ENCODE measurements around the gene UGT1A4. TPM values are rescaled to one million over a fixed set of nuclear protein-coding genes. Genes with fewer than 3 reads are reported as not detected.

The UGT1A4 gene
- total RNA-seq, 4 donors from 2014 or later = 0.51 TPM; not detected in 3

- DNase-seq = no peak
- intact Hi-C loops (cut with DNase I; ENCODE audit: low total_unique reads) (no loop called here), in situ Hi-C loops (cut with MboI; ENCODE audit: low sequenced_read_pairs in 4 of 4) (no loop called here)
- no peak overlapping the region for H3K4me3 ChIP-seq
- no peaks in the 10 kb centered on the region for H3K4me1 ChIP-seq
- H3K36me3 ChIP-seq = no peaks in the 10 kb centered on the region
- no peak for ATAC-seq
- TF ChIP-seq CTCF (IDR thresholded peaks at IDR 0.05 in 4 of 5, conservative IDR thresholded peaks at IDR 0.05 in 1 of 5) (no peak), POLR2A (IDR thresholded peaks at IDR 0.05) (no peak)
- H3K9me3 ChIP-seq = no peaks in the 10 kb centered on the region
- no peaks in the 10 kb centered on the region for H3K27me3 ChIP-seq
- no peak overlapping the region for H3K27ac ChIP-seq
Observed at GRCh38 chr2:233802132-233802815, 83.7 kb downstream of the UGT1A4 start.

- no peak for ATAC-seq
- in situ Hi-C loops (cut with MboI; ENCODE audit: low sequenced_read_pairs in 4 of 4) (no loop called here), intact Hi-C loops (cut with DNase I; ENCODE audit: low total_unique reads) (no loop called here)
- no peak for TF ChIP-seq CTCF (IDR thresholded peaks at IDR 0.05 in 4 of 5, conservative IDR thresholded peaks at IDR 0.05 in 1 of 5)
- TF ChIP-seq POLR2A (IDR thresholded peaks at IDR 0.05) = no peak
- Histone ChIP-seq H3K27me3 (no peaks in the 10 kb centered on the region), H3K4me3 (no peak overlapping the region), H3K36me3 (no peaks in the 10 kb centered on the region), H3K9me3 (no peaks in the 10 kb centered on the region), H3K4me1 (no peaks in the 10 kb centered on the region), H3K27ac (no peak overlapping the region)
- no peak for DNase-seq
Observed at GRCh38 chr2:233803292-233803911, 84.9 kb downstream of the UGT1A4 start.

DNA sequence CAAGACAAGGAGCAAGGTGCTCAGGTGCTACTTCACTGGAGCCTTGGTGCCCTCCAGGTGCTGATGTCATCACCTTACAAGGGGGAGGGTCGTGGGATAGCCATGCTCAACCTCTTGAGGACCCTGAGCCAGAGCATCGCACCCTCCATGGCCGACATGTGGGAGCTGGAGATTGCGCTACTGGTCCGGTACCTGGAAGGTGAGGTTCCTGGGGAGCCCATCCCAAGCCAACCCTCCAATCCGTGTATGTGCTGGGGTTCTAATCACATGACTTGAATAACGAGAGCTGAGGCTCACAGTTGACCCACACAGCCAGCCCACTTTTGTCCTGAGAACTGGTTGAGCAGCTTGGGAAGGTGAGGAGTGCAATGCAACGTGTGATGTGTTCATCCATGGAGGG, 85.5 kb downstream of the UGT1A4 start:
- Histone ChIP-seq H3K4me1 (no peaks in the 10 kb centered on the region), H3K9me3 (no peaks in the 10 kb centered on the region), H3K27ac (no peak overlapping the region), H3K27me3 (no peaks in the 10 kb centered on the region), H3K4me3 (no peak overlapping the region), H3K36me3 (no peaks in the 10 kb centered on the region)
- in situ Hi-C loops (cut with MboI; ENCODE audit: low sequenced_read_pairs in 4 of 4) = no loop called here
- TF ChIP-seq CTCF (IDR thresholded peaks at IDR 0.05 in 4 of 5, conservative IDR thresholded peaks at IDR 0.05 in 1 of 5) (no peak), POLR2A (IDR thresholded peaks at IDR 0.05) (no peak)
- ATAC-seq = no peak
- DNase-seq = no peak
- intact Hi-C loops (cut with DNase I; ENCODE audit: low total_unique reads) = no loop called here

DNA sequence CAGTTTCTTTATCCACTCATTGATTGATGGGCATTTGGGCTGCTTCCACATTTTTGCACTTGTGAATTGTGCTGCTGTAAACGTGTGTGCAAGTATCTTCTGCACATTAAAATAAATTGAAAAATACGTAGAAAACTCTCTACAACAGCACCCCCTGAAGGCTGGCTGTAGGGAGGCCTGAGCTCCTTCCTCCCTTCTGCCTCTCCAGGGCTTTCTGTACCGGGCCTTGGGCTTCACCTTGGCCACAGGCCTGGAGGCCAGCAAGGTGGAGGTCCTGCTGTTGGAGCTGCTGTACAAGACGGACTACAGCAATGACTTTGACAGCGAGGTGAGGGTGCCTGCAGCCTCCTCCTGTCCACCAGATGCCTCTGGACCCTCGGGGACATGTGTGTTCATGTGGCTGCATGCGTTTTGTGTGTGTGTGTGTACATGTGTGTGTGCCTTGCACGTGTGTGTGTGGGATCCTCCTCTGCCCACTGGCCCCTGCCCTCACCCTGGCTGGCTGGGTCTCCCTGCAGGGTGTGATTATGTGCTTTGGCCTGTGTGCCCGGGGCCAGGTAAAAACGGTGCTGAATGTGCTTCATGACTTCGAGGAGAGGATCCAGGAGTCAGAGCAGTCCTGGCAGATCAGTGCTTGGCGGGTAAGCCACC, 88.8 kb downstream of the UGT1A4 start:
- Histone ChIP-seq H3K36me3 (no peaks in the 10 kb centered on the region), H3K4me3 (no peak overlapping the region), H3K4me1 (no peaks in the 10 kb centered on the region), H3K27me3 (no peaks in the 10 kb centered on the region), H3K9me3 (no peaks in the 10 kb centered on the region), H3K27ac (no peak overlapping the region)
- ATAC-seq = no peak
- TF ChIP-seq CTCF (IDR thresholded peaks at IDR 0.05 in 4 of 5, conservative IDR thresholded peaks at IDR 0.05 in 1 of 5) = no peak
- TF ChIP-seq POLR2A (IDR thresholded peaks at IDR 0.05) = no peak
- DNase-seq = no peak
- in situ Hi-C loops (cut with MboI; ENCODE audit: low sequenced_read_pairs in 4 of 4) = no loop called here
- intact Hi-C loops (cut with DNase I; ENCODE audit: low total_unique reads) = no loop called here

All from gastrocnemius medialis (tissue), 4 donors.